HepG2 (cell line): Measurements from ENCODE around the gene RAPGEF2. TPM values are rescaled to one million over a fixed set of nuclear protein-coding genes. Genes with fewer than 3 reads are reported as not detected.

Source experiments
- AKNA ChIP-seq: sonication (generic); formaldehyde crosslinking; IDR thresholded peaks from 2 replicates; pipeline ENCODE4 v1.4.0; 2020; ENCODE audit warnings: missing genetic modification reagents, borderline replicate concordance
- EP300 ChIP-seq, 3 experiments: sonication (generic) in 1 of 3; formaldehyde crosslinking in 1 of 3; IDR thresholded peaks; 2 replicates each; pipeline versions ENCODE4 v1.5.1 to v1.6.1; 2011 to 2020; ENCODE audit warnings: low read depth in 2 of 3, low read length in 2 of 3, borderline replicate concordance in 1 of 3, improper control_type of control experiment in 1 of 3, mild to moderate bottlenecking in 1 of 3, missing genetic modification reagents in 1 of 3, moderate library complexity in 1 of 3
- PHF5A ChIP-seq: IDR thresholded peaks from one replicate; pipeline ENCODE4 v1.6.1; 2018; ENCODE audit warnings: low read depth, missing genetic modification reagents; ENCODE audit not compliant: unreplicated experiment
- PRDM15 ChIP-seq: sonication (generic); formaldehyde crosslinking; IDR thresholded peaks from 2 replicates; pipeline ENCODE4 v1.4.0; 2020; ENCODE audit warnings: missing genetic modification reagents
- RFXAP ChIP-seq: sonication (generic); formaldehyde crosslinking; IDR thresholded peaks from 2 replicates; pipeline ENCODE4 v1.4.0; 2020; ENCODE audit warnings: missing genetic modification reagents, borderline replicate concordance
- SOX6 ChIP-seq, 2 experiments: fragments of 450-650 bp in 1 of 2; sonication (generic) in 1 of 2; formaldehyde crosslinking in 1 of 2; IDR thresholded peaks; 2 replicates each; pipeline versions ENCODE4 v1.4.0 to v1.6.1; 2017 to 2020; ENCODE audit warnings: antibody characterized with exemption in 1 of 2, mild to moderate bottlenecking in 1 of 2, missing genetic modification reagents in 1 of 2
- ZKSCAN1 ChIP-seq: fragments of 150-350 bp; IDR thresholded peaks from 2 replicates; pipeline ENCODE4 v1.6.1; 2014; ENCODE audit warnings: low read length
- ZNF160 ChIP-seq: sonication (generic); formaldehyde crosslinking; IDR thresholded peaks from 2 replicates; pipeline ENCODE4 v1.8.0; 2022; ENCODE audit warnings: mild to moderate bottlenecking, inconsistent platforms, missing genetic modification reagents
- polyA plus RNA-seq, 8 experiments: library from polyadenylated mRNA; depleted of rRNA in 3 of 8; stranded (reverse) in 7 of 8; unstranded in 1 of 8; fragments of >200 nt; fragmentation: Illumina TruSeq in 4 of 8; extraction: Trizol in 4 of 8; gene quantifications; 2 replicates each; pipeline versions ENCODE4 v1.2.1 to v1.2.3, GENCODE V29; 2011 to 2016; ENCODE audit warnings: low read depth in 4 of 8, missing spikeins in 1 of 8, mixed read lengths in 1 of 8; ENCODE audit not compliant: insufficient read depth in 1 of 8
- total RNA-seq, 5 experiments: library from RNA; depleted of rRNA; stranded (reverse); fragments of >200 nt; fragmentation: Illumina TruSeq; extraction: Trizol; gene quantifications; 2 replicates each; pipeline ENCODE4 v1.2.3, GENCODE V29; 2016; ENCODE audit warnings: low read depth in 1 of 5
- TF ChIP-seq, protein P1 (sequence below): sonication (generic); formaldehyde crosslinking; IDR thresholded peaks from 2 replicates; pipeline ENCODE4 v1.4.0; 2020; ENCODE audit warnings: mild to moderate bottlenecking, missing genetic modification reagents, borderline replicate concordance
- TF ChIP-seq, protein P2 (sequence below): IDR thresholded peaks from 2 replicates; pipeline ENCODE4 v1.4.0; 2020; ENCODE audit warnings: mild to moderate bottlenecking, missing genetic modification reagents

RAPGEF2 gene
- total and polyA plus RNA-seq, 2 of the 13 experiments (the other 11 are each of a cell fraction or from before 2014, with no cell fraction given) = 19.2 to 23.0 TPM

DNA sequence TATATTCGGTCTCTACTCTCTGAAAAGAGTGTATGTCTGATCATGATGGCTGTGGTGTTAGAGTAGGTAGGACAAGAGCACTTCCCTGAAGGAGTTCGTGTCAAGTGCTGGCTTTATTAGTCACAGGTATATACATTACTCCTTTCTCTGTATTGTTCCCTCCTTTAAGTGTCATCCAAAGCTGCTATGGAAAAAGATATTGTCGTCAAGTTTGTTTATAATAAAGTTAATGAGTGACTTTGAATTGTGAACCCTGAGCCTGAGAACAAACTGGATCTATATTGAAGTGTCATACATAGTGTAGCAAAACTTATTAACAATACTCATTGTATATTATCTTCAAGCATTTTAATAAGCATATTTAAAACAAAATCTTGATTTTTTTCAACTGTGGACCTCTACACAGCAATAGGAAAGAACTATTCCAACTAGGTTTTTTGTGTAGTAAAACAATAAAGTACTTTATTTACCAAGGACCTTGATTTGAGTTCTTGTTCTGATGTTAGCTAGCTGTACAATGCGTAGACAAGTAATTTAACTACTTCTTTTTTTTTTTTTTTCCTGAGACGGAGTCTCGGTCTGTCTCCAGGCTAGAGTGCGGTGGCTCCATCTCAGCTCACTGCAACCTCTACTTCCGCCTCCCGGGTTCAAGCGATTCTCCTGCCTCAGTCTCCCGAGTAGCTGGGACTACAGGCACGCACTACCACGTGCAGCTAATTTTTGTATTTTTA lies 177.7 kb downstream of the RAPGEF2 start (continued):
- TF ChIP-seq PRDM15 (CRISPR knock-in tag) (no peak), RFXAP (CRISPR knock-in tag) (no peak), PHF5A (no peak), SOX6 (IDR thresholded peaks at IDR 0.05) (no peak), SOX6 (CRISPR knock-in tag; IDR thresholded peaks at IDR 0.05) (peak; percentile 91), ZKSCAN1 (no peak), ZNF160 (CRISPR knock-in tag) (no peak), AKNA (CRISPR knock-in tag) (no peak), EP300 (IDR thresholded peaks at IDR 0.05; ENCODE audit: low read depth in 2 of 2, low read length in 2 of 2) (peak in 1 of 2 experiments; percentile 53; a peak in 1 of 4 replicates), EP300 (CRISPR knock-in tag; IDR thresholded peaks at IDR 0.05; ENCODE audit: borderline replicate concordance) (no peak)
- TF ChIP-seq, protein P1, sequence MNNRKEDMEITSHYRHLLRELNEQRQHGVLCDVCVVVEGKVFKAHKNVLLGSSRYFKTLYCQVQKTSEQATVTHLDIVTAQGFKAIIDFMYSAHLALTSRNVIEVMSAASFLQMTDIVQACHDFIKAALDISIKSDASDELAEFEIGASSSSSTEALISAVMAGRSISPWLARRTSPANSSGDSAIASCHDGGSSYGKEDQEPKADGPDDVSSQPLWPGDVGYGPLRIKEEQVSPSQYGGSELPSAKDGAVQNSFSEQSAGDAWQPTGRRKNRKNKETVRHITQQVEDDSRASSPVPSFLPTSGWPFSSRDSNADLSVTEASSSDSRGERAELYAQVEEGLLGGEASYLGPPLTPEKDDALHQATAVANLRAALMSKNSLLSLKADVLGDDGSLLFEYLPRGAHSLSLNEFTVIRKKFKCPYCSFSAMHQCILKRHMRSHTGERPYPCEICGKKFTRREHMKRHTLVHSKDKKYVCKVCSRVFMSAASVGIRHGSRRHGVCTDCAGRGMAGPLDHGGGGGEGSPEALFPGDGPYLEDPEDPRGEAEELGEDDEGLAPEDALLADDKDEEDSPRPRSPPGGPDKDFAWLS (CRISPR knock-in tag) = no peak
- TF ChIP-seq, protein P2, sequence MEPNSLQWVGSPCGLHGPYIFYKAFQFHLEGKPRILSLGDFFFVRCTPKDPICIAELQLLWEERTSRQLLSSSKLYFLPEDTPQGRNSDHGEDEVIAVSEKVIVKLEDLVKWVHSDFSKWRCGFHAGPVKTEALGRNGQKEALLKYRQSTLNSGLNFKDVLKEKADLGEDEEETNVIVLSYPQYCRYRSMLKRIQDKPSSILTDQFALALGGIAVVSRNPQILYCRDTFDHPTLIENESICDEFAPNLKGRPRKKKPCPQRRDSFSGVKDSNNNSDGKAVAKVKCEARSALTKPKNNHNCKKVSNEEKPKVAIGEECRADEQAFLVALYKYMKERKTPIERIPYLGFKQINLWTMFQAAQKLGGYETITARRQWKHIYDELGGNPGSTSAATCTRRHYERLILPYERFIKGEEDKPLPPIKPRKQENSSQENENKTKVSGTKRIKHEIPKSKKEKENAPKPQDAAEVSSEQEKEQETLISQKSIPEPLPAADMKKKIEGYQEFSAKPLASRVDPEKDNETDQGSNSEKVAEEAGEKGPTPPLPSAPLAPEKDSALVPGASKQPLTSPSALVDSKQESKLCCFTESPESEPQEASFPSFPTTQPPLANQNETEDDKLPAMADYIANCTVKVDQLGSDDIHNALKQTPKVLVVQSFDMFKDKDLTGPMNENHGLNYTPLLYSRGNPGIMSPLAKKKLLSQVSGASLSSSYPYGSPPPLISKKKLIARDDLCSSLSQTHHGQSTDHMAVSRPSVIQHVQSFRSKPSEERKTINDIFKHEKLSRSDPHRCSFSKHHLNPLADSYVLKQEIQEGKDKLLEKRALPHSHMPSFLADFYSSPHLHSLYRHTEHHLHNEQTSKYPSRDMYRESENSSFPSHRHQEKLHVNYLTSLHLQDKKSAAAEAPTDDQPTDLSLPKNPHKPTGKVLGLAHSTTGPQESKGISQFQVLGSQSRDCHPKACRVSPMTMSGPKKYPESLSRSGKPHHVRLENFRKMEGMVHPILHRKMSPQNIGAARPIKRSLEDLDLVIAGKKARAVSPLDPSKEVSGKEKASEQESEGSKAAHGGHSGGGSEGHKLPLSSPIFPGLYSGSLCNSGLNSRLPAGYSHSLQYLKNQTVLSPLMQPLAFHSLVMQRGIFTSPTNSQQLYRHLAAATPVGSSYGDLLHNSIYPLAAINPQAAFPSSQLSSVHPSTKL (CRISPR knock-in tag) = peak; percentile 81
